ENCODE data around the gene AIG1. TPM values are rescaled to one million over a fixed set of nuclear protein-coding genes. Genes with fewer than 3 reads are reported as not detected.
A peak's percentile ranks its signal among the peaks of the same experiment; 100 is the strongest.

The AIG1 gene
- total RNA-seq, 1 donor from 2014 or later: 29.6 TPM

- no peaks in the 10 kb centered on the region for H3K4me1 ChIP-seq
- H3K9me3 ChIP-seq: no peaks in the 10 kb centered on the region
- no peak overlapping the region for H3K27ac ChIP-seq
- DNase-seq (no peak), ATAC-seq (no peak)
- intact Hi-C loops (cut with DNase I): no loop called here
- H3K27me3 ChIP-seq (ENCODE audit: low read depth): no peaks in the 10 kb centered on the region
- no peak for TF ChIP-seq CTCF (IDR thresholded peaks at IDR 0.05)
- no peaks in the 10 kb centered on the region for H3K36me3 ChIP-seq
- H3K4me3 ChIP-seq: no peak overlapping the region
Measured at GRCh38 chr6:143248359-143248758, 187.7 kb downstream of the AIG1 start.

DNA sequence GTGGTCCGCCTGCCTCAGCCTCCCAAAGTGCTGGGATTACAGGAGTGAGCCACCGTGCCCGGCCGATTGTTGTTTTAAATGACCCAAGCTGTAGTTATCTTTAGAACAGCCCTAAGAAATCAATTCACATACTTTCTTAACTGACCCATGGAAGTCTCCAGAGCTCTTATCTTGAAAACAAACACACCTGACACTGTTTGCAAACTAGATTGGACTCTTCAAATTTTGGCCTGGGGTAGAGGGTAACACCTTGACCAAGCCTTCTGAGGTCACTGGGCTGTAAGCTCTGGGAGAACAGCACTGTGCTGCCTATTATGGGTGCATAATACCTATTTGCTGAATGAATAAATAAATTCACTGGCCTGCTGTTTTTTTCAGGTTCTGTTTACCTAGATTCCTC is 190.6 kb downstream of the AIG1 start:
- no peaks in the 10 kb centered on the region for H3K36me3 ChIP-seq
- peak; percentile 54 to 74 for ATAC-seq
- no peak overlapping the region for H3K27ac ChIP-seq
- no peaks in the 10 kb centered on the region for H3K4me1 ChIP-seq
- H3K9me3 ChIP-seq: no peaks in the 10 kb centered on the region
- no peak for DNase-seq
- H3K27me3 ChIP-seq (ENCODE audit: low read depth): no peaks in the 10 kb centered on the region
- no peak overlapping the region for H3K4me3 ChIP-seq
- intact Hi-C loops (cut with DNase I): no loop called here
- TF ChIP-seq CTCF (IDR thresholded peaks at IDR 0.05): no peak

DNA sequence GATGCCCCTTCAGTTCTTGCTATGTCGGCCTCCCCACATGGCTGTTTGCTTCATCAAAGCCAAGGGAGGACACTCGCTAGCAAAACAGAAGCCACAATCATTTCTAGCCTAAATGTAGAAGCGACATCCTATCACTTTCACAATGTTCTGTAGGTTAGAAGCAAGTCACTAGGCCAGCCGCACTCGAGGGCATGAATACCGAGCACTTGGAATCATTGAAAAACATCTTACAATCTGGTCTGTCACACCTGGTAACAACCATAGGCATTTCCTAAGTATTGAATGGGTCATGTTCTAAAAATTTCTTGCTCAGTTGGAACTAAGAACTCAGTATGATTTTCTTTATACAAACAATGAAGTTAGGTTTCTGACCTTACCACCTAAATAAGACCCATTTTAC is 192.3 kb downstream of the AIG1 start:
- Histone ChIP-seq H3K27ac (no peak overlapping the region), H3K27me3 (ENCODE audit: low read depth) (no peaks in the 10 kb centered on the region), H3K36me3 (no peaks in the 10 kb centered on the region), H3K9me3 (no peaks in the 10 kb centered on the region), H3K4me3 (no peak overlapping the region), H3K4me1 (no peaks in the 10 kb centered on the region)
- ATAC-seq (no peak), DNase-seq (no peak)
- intact Hi-C loops (cut with DNase I): no loop called here
- TF ChIP-seq CTCF (IDR thresholded peaks at IDR 0.05): no peak

GRCh38 chr6:143253586-143253985 is 192.9 kb downstream of the AIG1 start:
- DNase-seq (no peak), ATAC-seq (no peak)
- H3K36me3 ChIP-seq: no peaks in the 10 kb centered on the region
- H3K9me3 ChIP-seq: no peaks in the 10 kb centered on the region
- no peak for TF ChIP-seq CTCF (IDR thresholded peaks at IDR 0.05)
- no peak overlapping the region for H3K27ac ChIP-seq
- no peaks in the 10 kb centered on the region for H3K4me1 ChIP-seq
- no peak overlapping the region for H3K4me3 ChIP-seq
- no peaks in the 10 kb centered on the region for H3K27me3 ChIP-seq (ENCODE audit: low read depth)
- intact Hi-C loops (cut with DNase I): no loop called here

DNA sequence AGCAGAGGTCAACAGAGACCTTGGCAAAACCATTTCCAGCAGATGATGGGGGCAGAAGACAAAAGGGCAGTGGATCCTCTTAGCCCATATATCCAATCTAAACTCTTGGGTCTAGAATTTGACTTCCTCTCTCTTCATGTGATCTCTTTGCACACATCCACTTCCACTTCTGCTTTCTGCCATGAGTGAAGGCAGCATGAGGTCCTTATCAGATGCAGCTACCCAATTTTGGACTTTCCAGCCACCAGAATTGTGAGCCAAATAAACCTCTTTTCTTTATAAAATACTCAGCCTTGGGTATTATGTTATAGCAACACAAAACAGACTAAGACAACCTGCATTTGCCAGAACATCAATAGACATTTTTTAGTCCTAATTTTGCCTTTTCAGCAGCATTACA is 198.3 kb downstream of the AIG1 start:
- DNase-seq: no peak
- Histone ChIP-seq H3K27ac (no peak overlapping the region), H3K9me3 (peaks cover 7% of the 10 kb centered on the region), H3K27me3 (ENCODE audit: low read depth) (no peaks in the 10 kb centered on the region), H3K36me3 (no peaks in the 10 kb centered on the region), H3K4me1 (no peaks in the 10 kb centered on the region), H3K4me3 (no peak overlapping the region)
- TF ChIP-seq CTCF (IDR thresholded peaks at IDR 0.05): no peak
- intact Hi-C loops (cut with DNase I): no loop called here
- ATAC-seq: no peak

DNA sequence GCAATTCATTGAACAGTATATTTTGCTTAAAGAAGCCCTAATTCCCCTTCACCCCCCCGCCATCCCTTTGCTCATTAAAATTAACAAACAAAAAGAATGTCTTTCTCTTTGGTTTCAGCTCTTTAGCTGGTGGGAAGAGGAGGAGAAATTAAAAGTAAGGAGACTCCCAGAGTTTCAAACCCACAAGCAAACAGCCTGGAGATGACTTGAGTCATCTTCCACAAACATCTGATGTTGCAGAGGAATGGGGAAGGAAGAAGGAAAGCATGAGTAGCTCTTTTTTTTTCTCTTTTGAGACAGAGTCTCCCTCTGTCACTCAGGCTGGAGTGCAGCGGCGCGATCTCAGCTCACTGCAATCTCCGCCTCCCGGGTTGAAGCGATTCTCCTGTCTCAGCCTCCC is 200.2 kb downstream of the AIG1 start:
- H3K4me3 ChIP-seq: no peak overlapping the region
- no peaks in the 10 kb centered on the region for H3K36me3 ChIP-seq
- H3K9me3 ChIP-seq: peaks cover 7% of the 10 kb centered on the region
- ATAC-seq (no peak), DNase-seq (no peak)
- intact Hi-C loops (cut with DNase I): no loop called here
- no peaks in the 10 kb centered on the region for H3K27me3 ChIP-seq (ENCODE audit: low read depth)
- TF ChIP-seq CTCF (IDR thresholded peaks at IDR 0.05): no peak
- H3K4me1 ChIP-seq: no peaks in the 10 kb centered on the region
- H3K27ac ChIP-seq: no peak overlapping the region

Data from lower lobe of right lung (tissue), 2 donors.